H1 (cell line): ENCODE results near the gene DECR2.

Experiments used
- JUND ChIP-seq: IDR thresholded peaks from 2 replicates; pipeline ENCODE4 v1.6.1; 2011; ENCODE audit warnings: mild to moderate bottlenecking, improper control_type of control experiment, low read length
- YY1 ChIP-seq: IDR thresholded peaks from 2 replicates; pipeline ENCODE4 v1.6.1; 2011; ENCODE audit warnings: low read depth, mild to moderate bottlenecking, low read length

- TF ChIP-seq YY1: no peak
- no peak for TF ChIP-seq JUND
Observed at GRCh38 chr16:414395-415169, 12.9 kb downstream of the DECR2 start.
